ENCODE measurements around the gene VPS37D.

GRCh38 chr7:73705551-73705920 lies 37.9 kb downstream of the VPS37D start:
- TF ChIP-seq, protein P1, sequence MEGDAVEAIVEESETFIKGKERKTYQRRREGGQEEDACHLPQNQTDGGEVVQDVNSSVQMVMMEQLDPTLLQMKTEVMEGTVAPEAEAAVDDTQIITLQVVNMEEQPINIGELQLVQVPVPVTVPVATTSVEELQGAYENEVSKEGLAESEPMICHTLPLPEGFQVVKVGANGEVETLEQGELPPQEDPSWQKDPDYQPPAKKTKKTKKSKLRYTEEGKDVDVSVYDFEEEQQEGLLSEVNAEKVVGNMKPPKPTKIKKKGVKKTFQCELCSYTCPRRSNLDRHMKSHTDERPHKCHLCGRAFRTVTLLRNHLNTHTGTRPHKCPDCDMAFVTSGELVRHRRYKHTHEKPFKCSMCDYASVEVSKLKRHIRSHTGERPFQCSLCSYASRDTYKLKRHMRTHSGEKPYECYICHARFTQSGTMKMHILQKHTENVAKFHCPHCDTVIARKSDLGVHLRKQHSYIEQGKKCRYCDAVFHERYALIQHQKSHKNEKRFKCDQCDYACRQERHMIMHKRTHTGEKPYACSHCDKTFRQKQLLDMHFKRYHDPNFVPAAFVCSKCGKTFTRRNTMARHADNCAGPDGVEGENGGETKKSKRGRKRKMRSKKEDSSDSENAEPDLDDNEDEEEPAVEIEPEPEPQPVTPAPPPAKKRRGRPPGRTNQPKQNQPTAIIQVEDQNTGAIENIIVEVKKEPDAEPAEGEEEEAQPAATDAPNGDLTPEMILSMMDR (IDR thresholded peaks at IDR 0.05; ENCODE audit: low read length) = no peak
- TF ChIP-seq EZH2phosphoT487 (IDR thresholded peaks at IDR 0.05; ENCODE audit: low read length) = no peak
